Measurements from ENCODE around the gene NTSR2.
"Not testable (repeated sequence)": the region's sequence is repeated elsewhere in the genome, so short reads cannot be mapped to it uniquely, and the experiment has no call there.

The NTSR2 gene

DNA sequence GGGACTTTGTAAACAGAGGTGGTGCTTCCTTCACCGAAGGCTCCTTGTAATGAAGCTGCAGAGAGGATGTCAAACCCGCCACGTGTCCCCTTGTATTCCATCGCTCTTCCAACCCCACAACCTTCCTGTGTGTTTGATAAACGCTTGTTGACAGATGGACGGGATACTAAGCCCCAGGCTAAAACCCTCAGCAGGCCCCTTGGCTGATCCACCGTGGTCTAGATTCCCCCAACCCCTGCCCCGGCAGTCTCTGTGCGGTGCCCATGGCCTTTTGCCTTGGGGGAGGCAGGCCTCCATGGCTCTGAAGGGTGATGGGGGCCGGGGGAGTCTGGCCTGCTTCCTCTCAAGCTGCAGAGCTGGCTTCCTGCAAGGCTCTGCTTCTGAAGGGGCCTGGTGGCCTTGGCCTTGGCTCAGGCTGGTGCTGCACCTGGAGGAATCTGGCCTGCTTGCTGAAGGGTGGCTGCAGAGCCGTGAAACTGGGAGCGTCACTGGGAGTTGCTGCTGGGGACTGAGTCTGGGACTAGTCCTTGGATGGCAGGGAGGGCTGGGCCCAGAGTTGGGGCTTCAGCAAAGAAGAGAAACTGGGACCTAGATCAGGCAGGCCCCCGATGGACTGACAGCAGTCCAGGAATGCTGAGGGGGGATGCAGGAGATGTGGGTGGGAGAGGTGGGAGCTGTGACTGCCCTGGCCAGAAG lies 9.6 kb upstream of the NTSR2 start:
- no peak for DNase-seq

DNA sequence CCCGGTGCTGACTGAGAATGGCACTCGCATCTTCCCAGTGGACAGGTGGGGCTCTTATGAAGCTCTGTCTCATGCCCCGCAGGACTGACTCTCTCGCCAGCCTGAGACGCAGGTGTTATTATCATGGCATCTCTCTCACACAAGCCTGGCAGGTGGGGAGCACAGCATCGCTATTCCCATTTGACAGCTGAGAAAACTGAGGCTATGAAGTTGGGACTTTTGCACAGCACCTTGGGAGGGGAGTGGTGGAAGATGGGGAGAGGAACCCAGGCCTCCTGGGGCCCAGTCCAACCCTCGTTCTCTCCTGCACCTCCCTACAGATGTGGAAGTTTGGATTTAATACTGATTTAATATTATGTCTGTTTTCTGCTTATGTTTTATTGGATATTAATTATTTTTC lies 9.0 kb upstream of the NTSR2 start:
- DNase-seq = no peak

DNA sequence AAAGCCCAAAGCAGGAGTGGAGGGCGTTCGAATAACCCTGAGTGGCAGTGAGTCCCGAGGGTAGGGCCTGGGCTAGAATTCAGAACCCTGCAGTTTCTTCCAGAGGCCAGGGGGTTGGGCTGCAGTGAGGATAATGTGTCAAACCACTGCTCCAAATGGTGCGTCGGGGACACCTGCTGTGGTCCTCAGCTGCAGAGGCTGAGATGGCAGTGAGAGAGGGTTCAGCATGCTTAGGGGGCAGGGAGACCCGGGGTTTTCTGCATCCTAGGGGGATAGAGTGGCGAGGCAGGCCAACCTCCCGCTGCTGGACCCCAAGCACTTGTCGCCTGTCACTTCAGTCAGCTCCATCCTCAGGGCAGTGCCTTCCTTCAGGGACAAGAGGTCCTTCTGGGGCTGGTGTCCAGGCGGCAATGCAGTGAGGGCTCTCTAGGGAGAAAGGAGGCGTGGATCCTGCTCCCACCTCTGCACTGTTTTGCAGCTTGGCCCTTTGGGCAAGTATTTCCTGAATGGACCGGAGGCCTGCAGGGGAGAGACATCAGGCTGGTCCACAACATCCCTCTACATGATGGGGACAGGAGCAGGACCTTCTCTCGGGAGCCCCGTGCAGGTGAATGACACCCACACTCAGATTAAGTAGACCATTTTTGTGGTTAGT lies 8.4 kb upstream of the NTSR2 start:
- no peak for DNase-seq

DNA sequence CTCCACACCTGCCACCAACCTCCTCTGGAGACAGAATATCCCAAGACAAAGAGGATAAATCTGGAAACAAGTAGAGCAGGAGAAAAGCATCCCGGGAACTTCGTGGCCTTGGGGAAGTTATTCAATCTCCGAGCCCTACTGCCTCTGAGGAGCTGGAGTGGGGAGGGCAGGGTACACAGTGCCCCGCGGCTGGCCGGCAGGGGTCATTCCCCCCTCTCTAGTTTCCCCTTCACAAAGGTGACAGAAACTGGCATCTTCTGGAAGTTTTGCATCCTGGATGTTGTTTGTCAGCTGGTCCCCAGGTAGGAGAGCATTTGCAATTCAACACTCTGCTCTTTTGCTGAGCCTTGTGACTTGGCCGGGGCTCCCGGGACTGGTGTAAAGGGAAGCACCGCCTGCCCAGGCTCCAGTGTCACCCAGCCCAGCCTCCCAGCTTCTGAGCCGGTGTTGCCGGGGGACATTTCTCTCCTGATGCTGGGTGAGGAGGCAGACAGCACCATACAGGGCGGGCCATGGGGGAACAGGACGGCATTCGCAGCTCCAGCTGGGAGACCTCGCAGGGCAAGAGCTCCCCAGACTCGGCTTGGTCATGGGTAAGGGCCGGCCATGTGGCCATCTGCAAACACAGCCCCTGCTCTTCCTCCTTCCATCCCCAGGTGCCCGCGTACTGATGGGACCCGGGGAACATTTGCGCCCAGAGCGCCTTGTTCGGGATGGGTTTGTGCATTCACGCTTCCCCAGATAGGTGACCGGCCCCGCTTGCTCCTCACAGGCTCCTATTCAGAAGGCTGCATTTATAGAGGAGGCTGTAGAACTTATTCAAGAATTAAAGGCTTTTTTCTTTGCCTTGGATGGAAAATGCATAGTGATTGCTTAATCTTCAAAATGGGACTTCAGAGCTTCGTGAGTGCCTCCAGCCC lies 7.4 kb upstream of the NTSR2 start:
- DNase-seq = no peak

DNA sequence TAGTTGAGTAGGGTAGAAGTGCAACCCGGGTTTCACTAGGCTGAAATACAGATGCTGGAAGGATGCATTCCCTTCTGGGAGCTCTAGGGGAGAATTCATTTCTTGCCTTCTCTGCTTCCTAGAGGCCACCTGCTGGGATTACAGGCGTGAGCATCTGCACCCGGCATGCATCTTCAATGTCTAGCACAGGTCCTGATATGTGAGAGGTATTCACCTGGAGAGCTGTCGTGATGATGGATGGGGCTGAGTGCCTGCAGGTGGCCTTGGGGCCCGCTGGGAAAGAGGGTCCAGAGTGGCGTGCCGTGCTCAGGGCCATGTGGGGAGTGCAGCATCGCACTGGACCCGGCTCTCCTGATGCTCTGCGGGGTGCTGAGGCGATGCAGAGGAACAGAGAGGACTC lies 6.6 kb upstream of the NTSR2 start:
- no peak for DNase-seq

DNA sequence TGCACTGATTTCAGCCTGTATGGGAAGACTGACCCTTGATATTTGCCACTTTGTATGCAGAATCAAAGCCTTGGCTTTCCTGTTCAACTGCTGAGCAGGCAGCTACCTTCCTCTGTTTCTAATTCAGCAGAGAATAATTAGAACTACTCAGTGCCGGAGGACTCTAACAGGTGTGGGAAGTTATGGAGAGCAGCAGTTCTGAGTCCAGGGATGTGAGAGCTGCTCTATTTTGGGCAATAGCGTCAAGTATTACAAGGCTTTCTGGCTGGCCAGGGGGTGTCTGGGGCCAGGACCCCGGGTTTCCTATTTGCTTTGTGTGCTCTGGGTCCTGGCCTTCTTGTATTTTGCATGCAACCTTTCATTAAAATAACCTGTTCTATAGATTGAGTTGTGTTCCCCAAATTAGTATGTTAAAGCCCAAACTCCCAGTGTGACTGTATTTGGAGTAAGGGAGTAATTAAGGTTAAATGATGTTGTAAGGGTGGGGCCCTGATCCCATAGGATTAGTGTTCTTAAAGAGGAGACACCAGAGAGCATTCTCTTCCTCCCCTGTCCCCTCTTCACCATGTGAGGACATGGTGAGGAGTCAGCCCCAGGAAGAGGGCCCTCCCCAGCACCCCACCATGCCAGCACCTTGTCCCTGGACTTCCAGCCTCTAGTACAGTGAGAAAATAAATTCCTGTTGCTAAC lies 5.6 kb upstream of the NTSR2 start:
- DNase-seq = no peak

DNA sequence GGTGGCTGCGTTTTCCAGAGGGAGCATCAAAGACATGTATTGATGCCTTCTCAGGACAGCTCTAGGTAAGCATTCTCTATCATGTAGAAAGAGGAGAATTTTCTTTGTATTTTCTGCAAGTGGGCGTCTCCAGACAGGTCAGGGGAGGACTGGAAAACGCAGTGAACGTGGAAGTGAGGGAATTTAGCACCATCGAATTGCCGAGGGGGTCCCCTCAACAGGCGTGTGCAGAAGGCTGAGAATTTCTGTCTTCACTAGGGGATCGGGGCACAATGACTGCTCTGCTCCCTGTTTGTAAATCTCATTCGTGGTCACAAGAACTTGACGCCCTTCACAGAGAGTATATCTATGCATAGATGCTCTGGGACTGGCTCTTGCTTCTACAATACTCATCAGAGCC lies 5.0 kb upstream of the NTSR2 start:
- no peak for DNase-seq

DNA sequence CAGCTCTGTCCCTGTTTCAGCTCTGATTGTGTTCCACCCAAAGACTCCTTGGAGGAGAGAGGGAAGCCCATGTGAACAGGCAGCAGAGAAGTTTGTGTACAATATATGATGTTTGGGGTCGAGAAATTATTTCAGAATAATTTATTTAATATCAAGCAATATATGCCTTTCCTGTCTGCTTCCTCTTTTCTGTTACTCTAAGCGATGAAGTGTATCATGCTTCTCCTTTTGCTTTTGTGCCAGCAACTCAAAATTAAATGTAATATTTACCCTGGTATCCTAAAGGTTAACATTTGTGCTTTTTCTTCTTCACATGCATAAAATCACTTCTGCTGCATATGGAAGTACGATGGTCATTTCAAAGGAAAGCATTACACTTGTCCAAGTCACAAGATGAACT lies 2.4 kb upstream of the NTSR2 start:
- DNase-seq = no peak

DNA sequence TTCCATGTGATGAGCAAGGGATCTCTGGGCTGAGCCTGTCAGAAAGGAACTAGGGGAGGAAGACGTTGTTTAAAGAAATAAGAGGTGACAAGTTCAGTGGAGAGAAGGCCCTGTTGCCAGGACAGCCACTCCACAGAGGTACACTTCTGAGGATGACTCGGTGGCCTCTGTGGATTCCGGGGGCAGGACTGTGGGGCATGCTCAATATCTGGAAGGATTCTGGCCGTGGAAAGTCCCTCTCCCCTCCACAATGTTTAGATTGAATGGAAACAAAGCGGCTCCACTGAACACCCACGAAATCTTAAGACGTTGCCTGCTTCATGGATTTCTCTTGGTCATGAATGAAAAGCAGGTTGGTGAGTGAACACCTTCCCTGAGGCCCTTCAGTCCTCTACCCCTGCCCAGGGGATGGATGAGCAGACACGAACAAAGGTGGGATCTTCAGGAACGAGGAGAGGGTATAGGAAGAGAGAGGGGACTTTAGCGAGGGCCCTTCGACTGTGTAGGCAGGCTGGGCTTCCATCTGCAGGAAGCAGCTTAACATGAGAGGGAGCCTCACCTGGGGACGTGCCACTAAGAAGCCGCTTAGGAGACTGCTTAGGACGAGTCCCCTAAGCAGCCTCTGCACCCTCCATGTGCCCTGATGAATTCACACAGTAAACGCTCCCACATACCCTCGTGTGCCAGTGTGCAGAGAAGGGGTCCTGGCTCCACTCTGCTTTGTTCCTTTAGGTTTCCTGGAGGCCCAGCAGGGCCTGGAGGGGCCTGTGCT lies 1.9 kb downstream of the NTSR2 start:
- no peak for DNase-seq

DNA sequence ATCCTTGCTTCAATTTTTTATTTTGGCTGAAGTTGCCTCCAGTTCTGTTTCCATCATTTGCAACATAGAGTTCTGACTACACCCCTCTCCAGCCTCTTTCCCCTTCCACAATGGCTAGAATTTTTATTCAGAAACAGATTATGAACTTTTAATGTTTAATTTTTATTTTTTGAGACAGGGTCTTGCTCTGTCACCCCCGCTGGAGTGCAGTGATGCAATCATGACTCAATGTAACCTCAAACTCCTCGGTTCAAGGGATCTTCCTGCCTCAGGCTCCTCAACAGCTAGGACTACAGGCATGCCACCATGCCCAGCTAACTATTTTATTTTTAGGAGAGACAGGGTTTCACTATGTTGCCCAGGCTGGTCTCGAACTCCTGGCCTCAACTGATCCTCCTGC lies 2.8 kb downstream of the NTSR2 start:
- DNase-seq = no peak

DNA sequence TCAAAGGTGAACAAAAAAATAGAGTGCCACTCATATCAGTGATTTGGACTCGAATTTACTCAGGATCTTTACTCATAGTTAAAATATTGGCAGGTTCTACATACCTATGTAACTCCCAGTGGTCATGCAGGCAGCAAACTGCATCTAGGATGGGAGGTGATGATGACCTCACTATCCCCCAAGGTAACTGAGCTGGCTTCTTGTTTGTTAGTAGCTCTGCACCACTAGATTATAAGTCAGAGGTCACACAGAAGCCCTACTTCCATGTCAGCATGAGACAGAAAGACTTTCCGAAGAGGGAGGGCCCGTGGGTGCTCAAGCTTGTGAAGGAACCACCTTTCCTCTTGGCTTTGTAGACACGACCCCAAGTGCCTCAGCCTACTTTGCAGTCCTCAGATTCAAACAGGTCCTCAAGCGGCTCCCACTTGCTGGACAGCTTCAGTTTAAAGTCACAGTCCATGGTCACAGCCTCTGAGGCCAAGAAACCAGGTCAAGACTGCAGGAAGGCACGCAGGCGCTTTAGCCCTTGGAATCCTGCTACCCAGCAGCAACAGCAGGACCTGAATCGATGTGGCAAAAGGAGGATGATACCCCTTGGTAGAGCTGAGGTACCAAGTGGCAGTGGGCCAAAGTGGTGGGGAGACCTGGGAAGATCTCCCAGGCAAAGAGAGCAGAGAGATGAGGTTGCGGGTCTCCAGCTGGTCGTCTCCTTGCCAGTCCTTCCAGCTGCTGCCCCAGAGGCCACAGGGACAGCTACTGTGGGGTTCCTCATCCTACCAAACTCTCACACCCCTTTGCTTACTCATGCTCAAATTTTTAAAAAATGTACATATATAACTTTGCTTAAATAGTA lies 4.3 kb downstream of the NTSR2 start:
- DNase-seq = no peak

DNA sequence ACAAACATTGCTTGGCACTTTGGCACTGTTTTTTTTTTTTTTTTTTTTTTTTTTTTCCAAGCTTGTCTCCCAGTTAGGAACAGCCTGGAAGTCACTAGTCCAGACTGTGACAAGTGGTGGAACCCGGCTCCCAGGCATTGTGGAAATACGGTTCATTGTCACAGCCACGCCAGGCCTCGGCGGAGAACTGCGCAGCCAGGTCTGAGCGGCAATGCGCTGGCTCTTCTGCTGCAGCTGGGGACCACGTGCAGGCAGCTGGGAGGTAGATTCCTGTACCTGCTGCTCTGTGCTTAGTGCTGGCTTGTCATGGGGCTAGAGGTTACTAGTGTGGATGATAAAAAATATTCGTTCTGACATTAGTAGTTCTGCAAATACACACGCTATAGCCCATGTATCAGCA lies 5.0 kb downstream of the NTSR2 start:
- DNase-seq = no peak

DNA sequence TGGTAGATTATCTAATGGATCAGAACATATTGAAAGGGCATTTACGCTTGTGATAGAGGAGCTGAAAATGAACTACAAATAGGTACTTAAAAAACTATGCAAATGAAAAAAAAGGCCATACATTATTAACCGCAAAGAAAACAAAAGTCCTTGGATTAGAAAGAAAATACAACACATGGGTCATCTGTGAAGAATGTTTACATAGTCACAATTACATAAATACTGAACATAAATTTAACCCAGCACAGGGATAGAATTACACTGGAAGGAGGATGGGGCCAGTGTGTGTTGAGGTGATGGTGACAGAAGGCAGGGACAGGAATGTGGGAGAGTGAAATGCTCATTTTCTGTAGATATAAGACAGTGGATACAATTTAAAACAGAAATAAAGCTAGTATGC lies 6.6 kb downstream of the NTSR2 start:
- DNase-seq = no peak

DNA sequence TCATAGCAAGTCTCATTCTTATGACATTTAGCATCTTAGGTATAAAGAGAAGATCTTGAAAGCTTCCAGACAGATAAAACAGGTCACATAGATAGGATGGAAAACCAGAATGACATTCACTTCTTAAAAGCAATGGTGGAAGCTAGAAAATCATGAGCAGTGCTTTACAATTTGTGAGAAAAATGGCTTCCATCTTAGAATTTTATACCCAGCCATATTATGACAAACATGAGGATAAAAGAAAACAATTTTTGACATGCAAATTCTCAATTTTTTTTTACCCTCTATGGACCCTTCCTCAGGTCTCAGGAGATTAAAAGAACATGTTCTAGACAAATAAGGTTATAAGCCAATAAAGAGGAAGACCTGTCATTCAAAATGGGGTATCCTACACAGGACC lies 7.1 kb downstream of the NTSR2 start:
- no peak for DNase-seq

DNA sequence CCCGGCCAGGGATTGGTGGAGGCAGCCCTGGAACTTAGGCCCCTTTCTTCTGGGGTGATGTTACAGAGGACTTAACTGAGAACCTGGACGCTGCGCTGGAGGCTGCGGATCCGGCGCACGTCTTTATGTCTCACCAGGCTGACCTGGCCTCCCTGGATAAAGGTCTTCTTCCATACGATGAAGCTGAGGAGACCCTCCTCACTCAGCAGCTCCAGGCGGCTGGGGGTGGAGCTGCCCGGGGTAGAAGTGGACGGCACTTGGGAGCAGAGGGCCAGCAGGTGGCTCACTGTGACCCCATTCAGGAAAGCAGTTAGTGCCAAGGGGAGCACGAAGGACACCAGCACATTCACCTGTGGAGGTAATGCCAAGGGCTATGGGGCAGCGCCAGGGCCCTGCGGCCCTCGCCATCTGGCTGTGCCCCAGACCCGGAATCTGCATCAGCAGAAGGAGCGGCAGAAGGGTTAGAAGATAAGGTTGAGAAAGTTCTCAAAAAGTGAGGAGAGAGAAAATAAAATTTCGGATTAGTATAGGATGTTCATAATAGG lies 8.0 kb downstream of the NTSR2 start:
- no peak for DNase-seq

DNA sequence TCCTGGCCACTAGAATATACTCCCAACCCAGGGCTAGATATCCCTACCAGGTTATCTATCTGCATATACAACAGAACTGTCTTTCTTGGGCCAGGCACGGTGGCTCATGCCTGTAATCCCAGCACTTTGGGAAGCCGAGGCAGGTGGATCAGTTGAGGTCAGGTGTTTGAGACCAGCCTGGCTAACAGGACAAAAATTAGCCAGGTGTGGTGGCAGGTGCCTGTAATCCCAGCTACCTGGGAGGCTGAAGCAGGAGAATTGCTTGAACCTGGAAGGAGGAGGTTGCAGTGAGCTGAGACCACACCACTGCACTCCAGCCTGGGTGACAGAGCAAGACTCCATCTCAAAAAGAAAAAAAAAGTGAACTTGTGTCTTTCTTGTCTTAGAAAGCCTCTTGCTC lies 9.6 kb downstream of the NTSR2 start:
- DNase-seq = not testable (repeated sequence)

DNA sequence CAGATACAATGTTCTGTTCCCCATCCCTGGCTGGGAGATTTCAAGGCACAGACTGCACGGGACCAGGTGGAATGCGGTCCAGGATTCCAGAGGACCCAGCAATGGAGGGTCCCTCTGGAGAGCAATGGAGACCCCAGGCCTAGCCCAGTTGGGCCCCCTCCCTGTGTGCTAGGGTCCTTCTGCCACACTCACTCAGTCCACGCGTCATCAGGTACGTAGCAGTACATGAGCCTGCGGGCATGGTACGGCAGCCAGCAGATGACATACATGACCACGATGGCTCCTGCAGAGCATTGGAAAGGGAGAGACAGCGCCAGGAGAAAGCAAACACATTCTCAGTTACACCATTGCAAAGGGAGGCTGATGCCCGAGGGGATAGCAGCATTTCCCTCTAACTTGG lies 10.1 kb downstream of the NTSR2 start:
- no peak for DNase-seq

DNA sequence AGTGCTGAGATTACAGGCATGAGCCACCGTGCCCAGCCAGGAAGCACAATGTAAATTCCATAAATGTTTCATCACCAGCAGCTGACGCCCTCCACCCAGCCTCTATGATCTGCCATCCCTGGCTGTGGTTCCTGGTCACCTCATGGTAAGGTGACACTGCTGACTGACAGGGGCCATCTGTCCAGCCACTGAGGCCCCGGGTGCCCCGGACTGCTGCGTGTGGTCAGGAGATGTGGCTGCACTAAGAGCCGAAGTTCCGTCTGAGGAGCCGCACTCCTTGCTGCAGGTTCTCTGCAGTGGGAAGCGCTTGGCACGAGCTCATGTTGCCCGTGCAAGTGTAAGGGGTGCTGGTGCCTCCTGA lies 10.9 kb downstream of the NTSR2 start:
- no peak for DNase-seq

DNA sequence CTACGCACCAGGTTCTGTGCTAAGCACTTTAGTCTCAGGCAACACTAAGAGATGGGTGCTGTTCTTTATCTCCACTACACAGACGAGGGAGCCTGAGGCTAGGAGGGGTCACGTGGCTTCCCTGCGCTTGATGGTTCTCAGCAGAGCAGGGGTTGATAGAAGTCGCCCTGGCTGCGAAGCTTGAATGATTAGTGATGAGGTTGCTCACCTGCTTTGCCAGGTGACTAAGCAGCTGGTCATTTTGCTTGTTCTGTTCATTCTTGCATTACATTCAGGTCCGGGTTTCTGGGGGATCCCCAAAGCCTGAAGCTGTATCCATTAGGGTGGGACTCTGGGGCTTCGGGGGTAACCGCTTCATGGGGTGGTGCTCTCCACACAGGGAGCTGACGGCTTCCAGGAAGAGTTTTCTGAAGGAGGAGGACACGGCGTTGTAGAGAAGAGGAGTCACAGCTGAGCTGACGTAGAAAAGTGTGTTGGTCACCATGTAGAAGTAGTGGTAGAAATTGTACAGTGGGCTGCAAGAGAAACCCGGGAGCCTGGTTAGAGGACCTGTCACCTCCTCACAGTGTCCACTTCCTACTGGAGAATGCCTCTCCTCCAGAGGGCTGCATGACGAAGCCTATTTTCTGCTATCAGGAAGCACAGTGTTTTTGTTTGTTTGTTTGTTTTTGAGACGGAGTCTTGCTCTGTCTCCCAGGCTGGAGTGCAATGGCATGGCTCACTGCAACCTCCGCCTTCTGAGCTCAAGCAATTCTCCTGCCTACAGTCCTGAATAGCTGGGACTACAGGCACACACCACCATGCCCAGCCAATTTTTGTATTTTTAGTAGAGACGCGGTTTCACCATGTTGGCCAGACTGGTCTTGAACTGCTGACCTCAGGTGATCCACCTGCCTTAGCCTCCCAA lies 11.5 kb downstream of the NTSR2 start:
- DNase-seq = no peak

DNA sequence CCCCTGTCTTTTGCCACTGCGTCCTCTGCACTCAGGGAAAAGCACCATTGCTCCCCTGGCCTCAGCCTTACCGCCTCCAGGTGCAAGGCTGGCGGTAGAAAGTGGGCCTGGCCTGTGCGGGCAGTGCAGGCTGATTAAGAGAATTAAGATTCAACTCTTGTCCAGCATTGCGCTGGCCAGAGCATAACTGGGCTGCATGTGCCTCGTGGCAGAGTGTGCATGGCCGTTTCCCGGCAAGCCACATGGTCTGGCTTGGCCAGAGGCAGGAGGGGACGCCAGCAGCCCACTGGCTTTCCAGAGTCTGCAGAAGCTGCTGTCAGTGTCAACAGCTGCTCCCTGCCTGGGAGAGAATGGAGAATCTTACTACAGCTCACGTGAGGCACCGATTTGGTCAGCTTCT lies 12.3 kb downstream of the NTSR2 start:
- no peak for DNase-seq
